ENCODE measurements around the gene GNAL. TPM values are rescaled to one million over a fixed set of nuclear protein-coding genes. Genes with fewer than 3 reads are reported as not detected.
"Not testable (repeated sequence)": the region's sequence is repeated elsewhere in the genome, so short reads cannot be mapped to it uniquely, and the experiment has no call there.

The GNAL gene
- total RNA-seq, 1 donor from 2014 or later: 8.8 TPM

DNA sequence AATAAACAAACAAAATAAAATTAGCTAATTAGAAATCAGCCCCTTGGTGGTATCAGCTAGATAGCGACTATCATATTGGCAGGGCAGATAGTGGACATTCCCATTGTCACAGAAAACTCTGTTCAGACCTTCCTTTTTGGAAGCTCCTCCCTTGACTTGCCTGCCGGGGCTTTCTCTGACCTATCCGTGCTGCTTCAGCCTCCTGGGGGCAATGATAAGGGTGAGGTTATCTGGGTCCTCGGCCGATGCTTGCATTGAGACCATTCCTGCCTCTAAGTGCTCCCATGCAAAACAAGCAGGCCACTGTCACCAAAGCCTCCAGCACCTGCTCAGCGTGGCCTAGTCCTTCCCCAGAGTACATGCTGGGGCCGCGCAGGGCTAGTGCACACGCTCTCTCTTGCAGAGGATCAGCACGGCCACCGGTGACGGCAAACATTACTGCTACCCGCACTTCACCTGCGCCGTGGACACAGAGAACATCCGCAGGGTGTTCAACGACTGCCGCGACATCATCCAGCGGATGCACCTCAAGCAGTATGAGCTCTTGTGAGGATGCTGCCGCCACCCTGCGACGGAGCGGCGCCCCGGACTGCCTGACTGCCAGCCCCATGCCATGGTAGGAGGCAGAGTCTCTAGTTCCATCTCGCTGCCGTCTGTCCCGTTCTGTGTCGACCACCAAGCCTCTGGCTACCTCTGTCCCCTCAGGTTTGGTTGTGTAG is 191.7 kb downstream of the GNAL start:
- peak; percentile 14 for ATAC-seq

DNA sequence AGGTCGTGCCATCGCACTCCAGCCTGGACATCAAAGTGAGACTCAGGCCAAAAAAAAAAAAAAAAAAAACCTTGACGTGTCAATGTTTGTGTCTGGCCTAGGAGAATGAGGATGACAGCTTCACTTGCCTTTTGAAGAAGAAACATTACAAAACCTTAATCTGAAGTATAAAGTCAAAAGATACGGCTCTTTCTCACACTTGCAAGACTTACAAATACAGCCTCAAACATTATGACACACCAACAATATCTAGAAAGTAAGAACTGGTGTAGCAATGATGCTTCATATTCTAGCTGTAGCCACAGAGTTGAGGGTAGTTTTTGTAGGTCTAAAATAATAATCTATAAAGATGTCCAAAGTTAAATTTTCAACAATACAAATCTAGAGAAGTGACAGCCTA is 193.6 kb downstream of the GNAL start:
- ATAC-seq: no peak

DNA sequence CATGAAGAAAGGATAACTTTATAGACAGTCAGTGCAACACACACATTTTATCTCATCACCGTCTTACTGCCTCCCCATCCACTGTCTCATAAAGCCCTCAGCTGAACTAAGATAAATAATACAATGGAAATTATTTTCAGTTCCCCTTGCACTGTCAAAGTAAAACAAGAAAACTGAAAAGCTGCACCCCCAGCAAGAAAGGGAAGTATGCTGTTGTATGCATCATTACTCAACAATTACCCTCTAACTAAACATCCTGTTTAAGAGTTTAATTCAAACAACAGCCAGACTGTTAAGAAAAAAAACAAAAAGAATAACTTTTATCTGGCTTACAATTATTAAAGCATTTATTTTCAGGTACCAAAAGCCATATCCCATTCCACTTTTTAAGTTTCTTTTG is 194.1 kb downstream of the GNAL start:
- no peak for ATAC-seq

DNA sequence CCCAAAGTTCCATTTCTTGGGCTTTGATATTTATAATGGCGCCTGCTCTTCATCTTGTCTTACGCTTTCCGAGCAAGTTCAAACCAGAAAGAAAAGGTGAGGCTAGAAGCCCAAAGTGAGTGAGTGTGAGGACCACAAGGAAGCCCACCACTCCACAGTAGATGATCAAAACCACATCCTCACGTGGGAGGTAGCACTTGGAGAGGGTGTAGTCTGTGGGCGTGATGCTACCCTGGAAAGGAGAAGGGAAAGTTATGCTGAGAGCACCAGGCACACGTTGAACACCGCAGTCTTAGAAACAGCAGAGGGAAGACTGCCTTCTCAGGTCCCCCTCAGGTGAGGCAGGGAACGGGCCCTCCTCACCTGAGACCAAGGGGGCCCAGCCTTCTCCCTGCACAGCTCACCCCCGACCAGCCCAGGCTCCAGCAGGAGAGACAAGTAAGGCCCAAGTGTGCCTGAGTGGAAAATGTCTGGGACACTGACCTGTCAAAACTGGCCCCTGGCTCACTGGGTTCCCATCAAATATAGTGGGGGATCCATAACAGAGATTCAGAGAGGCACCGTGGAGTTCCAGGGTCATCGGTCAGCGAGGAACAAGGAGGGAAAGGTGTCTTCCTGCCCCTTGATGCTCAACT is 195.4 kb downstream of the GNAL start:
- no peak for ATAC-seq

DNA sequence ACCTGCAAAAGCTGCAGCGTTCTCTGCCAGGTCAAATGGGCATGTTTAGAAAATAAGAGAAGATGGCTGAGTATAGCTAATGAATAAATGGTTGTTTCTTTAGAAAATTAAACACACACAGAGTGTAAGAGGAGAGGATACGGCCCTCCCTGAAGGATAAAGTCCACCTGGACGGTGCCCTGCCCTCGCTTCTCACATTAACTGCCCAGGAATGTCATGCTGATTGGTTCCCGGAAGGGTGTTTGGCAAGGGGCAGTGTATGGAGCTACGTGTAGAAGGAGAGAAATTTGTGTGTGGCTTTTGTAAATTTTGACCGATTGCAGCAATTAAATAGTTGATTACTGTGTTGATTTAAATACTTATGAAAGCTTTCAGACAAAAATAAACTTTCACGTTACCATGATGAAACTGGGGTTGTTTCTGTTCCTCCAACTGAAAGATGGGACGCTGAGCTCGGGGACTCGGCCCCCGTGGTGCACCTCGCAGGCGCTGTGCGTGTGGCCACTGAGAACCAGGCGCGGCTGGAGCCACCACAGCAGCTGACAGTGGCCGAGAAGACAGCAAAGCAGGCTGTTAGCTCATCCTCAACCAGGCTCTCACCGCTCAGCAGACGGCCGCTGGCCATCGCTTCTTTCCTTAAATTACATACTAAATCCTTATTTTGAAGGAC is 196.3 kb downstream of the GNAL start:
- no peak for ATAC-seq

DNA sequence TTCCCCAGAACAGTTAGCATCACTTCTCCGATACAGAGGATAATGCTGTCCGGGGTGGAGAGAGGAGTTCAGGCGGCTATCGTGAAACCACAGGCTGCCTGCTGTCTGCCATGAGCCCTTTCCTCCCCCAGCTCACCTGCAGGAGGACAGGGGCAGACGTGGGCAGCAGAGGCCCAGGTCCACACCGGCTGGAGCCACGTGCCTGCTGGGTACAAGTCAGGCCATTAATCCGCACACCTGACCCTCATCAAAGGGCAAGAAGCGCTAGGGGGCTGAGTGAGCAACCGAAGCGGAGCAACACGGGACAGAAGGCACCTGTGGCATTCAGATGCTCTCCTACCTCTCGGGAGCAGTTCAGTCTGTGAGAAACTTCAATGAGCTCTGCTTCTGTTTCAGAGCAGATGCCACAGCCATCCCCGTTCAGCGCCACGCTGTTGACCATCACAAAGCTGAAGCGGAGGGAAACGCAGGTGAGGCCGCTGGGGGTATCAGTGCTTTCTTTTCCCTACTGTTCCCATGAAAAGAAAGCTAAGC is 197.6 kb downstream of the GNAL start:
- no peak for ATAC-seq

DNA sequence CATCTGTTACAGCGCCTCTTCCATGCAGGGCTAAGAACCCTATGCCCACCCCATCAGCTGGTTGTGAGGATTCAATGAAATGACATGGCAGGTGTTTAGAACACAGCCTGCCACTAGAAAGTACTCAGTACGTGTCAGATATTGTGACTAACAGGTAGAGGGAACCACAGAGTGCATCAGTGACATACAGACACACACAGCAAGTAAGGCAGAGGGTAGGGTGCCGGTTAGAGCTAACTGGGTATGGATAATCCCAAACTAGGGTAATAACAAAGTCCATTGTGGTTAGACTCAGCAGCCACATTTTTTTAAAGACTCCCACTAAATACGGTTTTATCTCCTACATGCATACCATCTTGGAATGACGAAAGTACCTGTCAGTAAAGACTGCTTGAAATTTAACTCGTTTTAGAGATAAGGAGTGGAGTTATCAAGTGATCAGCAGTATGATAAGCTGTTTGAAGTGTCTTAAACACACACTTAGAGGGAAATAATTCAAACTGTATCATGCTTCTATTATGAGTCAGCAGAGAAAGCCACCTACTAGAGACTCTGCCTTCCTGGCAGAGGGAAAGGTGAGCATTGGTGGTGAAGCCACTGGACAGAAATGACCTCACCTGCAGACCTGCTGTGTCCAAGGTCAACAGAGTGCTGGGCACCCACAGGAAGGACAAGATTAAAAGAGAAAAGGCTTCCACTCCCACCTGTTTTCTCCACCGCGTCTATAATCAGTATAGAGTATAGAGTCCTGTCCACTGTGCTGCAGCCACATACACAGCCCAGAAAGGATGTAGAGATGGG is 198.5 kb downstream of the GNAL start:
- ATAC-seq: no peak

DNA sequence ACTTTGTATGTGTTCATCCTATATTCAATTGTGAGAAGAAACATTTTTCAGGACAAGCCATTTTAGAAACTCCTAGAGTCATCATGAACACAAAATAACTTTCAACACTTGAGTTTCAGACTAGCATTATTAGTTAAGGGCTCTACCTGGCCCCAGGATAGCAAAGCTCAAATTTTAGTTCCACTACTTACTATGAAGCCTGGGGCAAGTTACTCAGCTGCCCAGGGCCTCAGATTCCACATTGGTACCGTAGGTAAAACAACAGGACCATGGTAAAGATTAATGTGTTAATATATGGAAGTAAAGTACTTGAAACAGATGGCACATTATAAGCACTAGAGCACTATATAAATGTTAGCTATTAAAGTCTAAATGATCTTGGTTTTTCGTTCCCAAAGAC is 199.7 kb downstream of the GNAL start:
- ATAC-seq: no peak

DNA sequence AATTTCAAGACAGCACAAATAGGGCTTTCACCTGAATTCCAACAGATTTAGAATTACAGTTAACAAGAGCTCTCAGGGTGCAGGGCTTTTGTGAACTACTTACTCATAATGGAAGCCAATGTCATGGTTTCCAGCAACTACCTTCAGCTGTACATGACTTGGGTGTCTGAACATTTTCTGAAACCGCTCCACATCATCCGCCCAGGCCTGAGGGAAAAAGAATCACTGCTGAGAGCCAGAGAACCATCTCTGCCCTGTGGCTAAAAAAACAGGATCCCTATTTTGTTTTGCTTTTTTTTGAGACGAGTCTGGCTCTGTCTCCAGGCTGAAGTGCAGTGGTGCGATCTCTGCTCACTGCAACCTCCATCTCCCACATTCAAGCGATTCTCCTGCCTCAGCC is 200.2 kb downstream of the GNAL start:
- ATAC-seq: no peak

DNA sequence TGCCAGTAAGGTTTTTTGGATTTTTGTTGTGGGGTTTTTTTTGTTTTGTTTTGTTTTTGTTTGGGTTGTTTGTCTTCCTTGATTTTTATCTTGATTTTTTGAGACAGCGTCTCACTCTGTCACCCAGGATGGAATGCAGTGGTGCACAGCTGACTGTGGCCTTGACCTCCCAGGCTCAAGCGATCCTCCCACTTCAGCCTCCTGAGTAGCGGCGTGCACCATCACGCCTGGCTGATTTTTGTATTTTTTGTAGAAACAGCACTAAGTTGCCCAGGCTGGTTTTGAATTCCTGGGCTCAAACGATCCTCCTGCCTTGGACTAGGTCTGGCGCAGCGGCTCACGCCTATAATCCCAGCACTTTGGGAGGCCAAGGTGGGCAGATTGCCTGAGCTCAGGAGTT is 202.7 kb downstream of the GNAL start:
- no peak for ATAC-seq

DNA sequence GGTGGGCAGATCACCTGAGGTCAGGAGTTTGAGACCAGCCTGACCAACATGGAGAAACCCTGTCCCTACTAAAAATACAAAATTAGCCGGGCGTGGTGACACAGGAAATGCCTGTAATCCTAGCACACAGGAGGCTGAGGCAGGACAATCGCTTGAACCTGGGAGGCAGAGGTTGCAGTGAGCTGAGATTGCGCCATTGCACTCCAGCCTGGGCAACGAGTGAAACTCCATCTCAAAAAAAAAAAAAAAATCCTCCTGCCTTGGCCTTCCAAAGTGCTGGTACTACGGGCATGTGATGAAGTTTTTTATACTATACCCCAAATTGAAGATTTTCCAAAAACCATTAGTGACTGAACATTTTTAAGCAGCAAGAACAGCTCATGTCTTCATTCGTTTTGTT is 203.4 kb downstream of the GNAL start:
- ATAC-seq: not testable (repeated sequence)

DNA sequence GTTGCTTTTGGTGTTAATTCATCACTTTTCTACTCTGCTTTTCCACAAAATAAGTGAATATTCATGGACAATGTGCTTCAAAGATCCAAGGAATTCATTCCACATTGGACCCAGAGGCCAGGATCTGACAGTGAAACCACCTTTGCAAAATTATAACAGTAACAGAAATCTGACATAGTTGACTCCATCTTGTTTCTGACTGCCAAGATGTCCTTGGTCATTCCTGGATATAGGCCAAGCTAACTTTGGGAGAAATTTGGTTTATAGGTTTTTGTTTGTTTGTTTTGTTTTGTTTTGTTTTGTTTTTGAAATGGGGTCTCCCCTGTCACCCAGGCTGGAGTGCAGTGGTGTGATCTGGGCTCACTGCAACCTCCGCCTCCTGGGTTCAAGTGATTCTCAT is 208.7 kb downstream of the GNAL start:
- no peak for ATAC-seq

DNA sequence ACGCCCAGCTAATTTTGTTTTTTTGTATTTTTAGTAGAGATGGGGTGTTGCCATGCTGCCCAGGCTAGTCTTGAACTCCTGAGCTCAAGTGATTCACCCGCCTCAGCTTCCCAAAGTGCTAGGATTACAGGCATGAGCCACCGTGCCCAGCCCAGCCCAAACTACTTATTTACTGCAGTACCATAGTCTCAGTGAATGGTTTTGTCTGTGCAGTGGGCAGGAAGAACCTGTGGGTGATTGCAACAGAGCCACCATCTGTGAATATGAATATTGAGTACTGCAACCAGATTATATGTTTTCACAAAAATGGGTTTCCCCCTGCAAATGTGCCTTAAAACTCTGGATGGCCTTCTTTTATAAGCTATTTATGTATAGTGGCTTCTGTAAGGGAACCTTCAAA is 210.0 kb downstream of the GNAL start:
- peak; percentile 66 for ATAC-seq

DNA sequence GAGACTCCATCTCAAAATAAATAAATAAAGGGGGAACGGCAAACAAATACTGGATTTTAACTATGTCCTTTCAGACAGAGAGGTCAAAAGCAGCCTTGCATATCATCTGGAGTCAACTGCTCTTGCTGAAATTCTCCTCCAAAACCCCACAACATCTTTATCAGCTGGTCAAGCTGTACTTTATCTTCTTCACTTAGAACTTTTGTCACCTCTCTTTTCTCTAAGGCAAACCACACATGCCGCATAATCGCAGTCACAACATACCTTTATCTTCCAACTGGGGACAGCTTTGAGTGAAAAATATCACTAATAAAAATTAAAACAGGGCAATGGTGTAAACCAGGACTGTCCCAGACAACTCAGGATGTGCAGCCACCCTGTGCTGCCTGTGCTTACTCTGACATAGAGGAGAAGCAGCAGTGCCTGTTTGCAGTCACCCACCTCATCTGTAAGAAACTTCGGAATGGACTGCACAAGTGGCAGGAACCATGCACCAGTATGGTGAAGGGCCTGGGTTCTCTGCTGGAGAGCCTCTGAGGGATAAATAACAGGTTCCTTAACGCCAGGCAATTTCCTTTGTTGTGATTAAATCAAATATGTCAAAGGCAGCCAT is 212.9 kb downstream of the GNAL start:
- no peak for ATAC-seq

DNA sequence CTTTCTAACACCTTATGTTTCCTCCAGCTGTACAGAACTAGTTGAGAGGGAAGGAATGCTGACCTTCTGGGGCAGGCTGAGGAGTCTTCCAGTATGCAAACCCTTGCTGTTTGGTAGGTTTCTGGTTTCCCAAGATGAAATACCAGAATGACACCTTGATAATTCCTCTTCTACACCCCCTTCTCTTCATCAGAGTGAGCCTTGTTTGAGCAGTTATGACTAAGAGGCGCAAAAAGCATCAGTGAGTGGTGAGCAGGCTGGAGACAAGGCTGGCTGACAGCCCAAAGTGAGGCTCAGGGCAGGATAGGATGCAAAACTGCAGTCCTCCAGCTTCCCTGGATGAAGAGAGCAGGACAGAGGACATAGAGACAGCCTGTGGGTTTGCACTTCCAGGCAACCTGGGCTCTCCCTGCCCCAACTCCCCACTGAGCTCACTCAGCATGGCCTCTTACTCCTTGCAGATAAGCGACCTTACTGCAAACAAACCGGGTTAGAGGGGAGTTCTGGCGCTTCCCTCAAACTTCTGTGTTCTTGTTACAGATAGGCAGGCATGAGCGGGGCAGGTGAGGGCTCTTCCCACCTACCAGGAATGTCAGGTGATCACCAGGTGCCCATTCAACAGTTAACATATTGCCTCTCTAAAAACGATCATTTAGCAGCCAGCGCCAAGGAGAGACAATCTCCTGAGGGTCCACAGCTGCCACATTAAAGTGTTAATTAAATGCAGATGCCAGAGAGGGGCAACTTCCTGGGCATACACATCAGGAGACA is 213.6 kb downstream of the GNAL start:
- peak; percentile 58 for ATAC-seq

DNA sequence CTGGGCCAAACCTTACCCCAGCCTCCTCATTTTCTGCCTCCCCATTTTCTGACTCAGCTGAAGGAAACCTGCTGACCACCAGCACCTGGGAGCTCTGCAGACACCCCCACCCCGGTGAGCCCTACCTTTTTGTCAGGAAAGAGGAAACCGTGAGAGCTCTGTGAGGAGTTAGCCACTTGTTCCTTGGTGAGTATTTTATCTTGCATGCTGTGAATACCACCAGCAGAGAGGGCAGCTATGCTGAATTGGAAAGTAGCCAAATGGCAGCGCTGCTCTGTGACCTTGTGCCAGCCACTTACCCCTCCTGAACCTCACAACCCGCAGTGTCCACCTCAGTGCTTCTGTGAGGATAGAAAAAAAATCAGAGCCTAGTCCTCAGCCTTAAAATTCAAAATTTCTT is 216.5 kb downstream of the GNAL start:
- no peak for ATAC-seq

DNA sequence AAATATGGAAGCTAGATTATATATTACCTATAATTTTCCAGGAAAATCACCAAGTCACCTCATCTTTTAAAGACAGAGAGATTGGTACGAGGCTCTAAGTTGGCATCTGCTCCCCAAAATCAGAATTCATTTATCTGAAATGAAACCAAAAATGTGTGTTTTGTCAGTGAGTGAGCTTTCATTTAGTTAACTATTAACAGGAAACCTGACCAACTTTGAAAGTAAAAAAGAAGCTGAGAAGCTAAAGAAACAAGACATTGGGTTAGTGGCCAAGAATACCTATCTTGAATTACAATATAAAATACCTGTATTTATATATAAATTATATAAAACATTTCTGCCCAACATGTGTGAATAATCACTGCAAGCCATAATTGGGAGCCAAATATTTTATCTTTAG is 217.1 kb downstream of the GNAL start:
- ATAC-seq: no peak

DNA sequence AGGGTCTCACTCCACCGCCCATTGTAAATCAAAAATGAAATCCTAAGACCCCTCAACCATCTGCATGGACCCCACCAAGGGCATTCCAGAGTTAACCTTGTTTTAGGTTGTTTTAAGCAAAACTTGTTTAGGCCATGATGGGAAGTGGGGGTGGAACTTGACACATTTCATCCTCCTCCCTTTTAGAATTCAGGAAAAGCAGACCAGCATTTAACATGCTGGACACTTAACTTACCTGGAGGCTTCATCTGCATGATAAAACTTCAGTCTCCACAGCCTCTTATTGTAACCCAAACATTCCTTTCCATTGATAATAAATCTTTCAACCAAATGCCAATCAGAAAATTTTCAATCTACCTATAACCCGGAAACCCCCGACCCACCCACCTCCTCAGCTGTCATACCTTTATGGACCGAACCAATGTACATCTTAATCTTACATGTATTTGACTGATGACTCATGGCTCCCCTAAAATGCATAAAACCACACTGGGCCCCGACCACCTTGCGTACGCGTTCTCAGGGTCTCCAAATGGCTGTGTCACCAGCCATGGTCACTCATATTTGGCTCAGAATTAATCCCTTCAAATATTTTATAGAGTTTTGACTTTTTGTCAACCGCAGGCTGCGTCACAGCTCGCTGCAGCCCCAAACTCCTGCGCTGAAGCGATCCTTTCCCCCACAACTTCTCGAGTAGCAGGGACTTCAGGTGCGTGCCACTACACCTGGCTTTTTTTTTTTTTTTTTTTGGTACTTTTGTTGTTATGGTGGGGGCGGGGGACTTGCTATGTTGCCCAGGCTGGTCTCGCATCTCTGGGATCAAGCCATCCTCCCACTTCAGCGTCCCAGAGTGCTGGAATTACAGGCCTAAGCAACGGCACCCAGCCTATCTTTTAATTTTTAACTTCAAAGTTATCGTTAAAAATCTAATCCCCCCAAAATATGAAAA is 218.1 kb downstream of the GNAL start:
- ATAC-seq: no peak

DNA sequence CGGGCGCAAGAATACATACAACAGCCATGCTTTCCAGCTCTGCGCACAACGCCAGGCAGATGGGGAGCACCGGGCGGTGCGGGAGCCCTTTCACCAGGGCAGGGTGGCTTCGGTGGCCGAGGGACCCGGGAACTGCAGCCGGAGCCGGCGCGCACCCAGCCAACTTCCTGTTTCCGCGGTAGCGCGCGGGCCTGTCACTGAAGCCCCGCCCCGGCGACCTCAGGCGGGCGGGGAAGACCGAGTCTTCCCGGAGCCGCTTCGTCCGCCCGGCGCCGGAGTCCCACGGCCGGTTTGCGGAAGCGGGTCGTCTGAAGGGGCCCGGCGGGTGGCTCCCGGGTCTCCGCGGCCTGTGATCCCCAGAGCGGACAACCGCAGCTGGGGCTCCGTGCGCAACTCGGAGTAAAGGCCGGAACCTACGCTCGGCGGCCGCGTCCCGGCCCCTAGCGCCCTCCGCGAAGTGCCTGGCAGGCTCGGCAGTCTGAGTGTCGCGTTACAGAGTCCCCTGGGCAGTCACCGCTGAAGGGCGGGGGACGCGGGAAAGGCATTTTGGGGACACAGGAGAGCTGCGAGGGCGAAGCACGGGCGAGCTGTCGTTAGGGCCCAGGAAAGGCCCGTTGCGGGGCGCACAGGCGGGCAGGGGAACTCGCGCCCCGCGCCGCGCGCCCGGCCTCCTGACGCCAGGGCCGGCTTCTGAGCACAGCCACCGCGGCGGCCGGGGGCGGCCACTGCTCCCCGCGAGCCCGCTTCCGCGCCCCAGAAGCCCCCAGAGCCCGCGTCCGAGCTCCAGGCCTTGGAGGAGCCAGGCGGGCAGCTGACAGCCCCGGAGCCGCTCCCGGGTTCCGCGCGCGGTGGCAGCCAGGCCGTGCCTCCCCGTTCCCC is 219.4 kb downstream of the GNAL start, which contains the start of gene MPPE1:
MPPE1 (minus strand) TSS at position 136 of the 879 bp plus-strand sequence. CDS start 11,053 bp downstream, outside the sequence.
- peak; percentile 90 for ATAC-seq

All from esophagus mucosa (tissue), 1 donor.